Measurements from ENCODE around the gene SLC4A1AP.

DNA sequence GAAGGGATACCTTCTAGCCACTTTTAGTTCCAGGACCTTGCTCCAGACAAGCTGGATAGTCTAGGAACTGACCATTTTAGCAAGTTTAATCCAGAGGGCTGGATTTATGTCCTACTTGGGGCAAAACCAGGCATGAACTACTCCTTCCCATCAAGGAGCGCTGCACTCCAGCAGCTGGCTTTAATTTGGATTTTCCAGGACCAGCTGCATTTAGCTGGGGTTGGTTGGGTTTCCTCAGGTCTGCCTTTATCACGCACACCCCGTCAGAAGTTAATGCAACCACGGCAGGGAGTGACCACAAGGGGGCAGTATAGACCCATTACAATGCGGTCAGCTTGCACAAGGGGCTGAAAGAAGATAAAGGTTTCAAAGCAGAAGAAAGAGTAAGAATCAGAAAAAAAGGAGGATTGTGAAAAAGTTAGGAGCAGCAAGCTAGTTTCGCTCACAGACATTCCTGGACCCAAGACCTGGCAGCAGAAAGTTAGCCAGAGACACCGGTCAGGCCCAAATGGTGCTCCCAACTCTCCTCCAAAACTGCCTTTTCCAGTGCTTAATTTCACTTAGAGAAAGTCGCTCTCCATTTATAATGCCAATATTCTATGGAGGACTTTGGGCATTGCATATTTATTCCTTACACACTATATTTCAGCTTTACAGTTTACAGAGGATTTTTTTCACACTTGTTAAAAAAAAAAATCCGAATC lies 40.1 kb downstream of the SLC4A1AP start:
- TF ChIP-seq CTCF (IDR thresholded peaks at IDR 0.05; ENCODE audit: low read depth, low read length): peak; percentile 91
- no peak for TF ChIP-seq POLR2A (IDR thresholded peaks at IDR 0.05; ENCODE audit: extremely low read depth, insufficient read length)
- peak; percentile 56 for TF ChIP-seq MAX (IDR thresholded peaks at IDR 0.05; ENCODE audit: low read depth, low read length)
- TF ChIP-seq MYC (IDR thresholded peaks at IDR 0.05; ENCODE audit: low read depth, low read length): peak; percentile 63

Measured in NB4 (cell line).